Naive thymus-derived CD4-positive, alpha-beta T cell (primary cell): ENCODE measurements around the gene LRFN2. TPM values are rescaled to one million over a fixed set of nuclear protein-coding genes. Genes with fewer than 3 reads are reported as not detected.
A peak's percentile ranks its signal among the peaks of the same experiment; 100 is the strongest.

Source experiments
- ATAC-seq: fragments of 150-1000 bp; cut with Tn5 transposase; 2 replicates; pipeline ENCODE4 v1.10.0; 2021; ENCODE audit warnings: mild to moderate bottlenecking, moderate library complexity
- CTCF ChIA-PET: fragments of 350-600 bp; sonication (Branson Sonifier 250); formaldehyde crosslinking; loops from one replicate; lab custom pipeline; 2021; ENCODE audit warnings: antibody characterized with exemption; lab: Charles Lee
- POLR2A ChIA-PET: fragments of 350-600 bp; sonication (Branson Sonifier 250); formaldehyde crosslinking; loops from one replicate; lab custom pipeline; 2021; ENCODE audit warnings: antibody characterized with exemption, inconsistent platforms; lab: Charles Lee
- DNase-seq, 9 donors: peaks; one replicate each; pipeline versions ENCODE4 v3.0.0 to v3.0.0-alpha.2; 2020 to 2022; ENCODE audit warnings: mixed read lengths in 1 of 9
- H3K27ac ChIP-seq: one replicate; pipeline ENCODE4 v1.7.0; 2013; ENCODE audit warnings: mild to moderate bottlenecking, low read depth, low read length, moderate library complexity
- H3K27me3 ChIP-seq, 2 donors: one replicate each; pipeline ENCODE4 v1.7.0; 2013; ENCODE audit warnings: low read length in 2 of 2, mild to moderate bottlenecking in 2 of 2, moderate library complexity in 2 of 2; ENCODE audit not compliant: control insufficient read depth in 2 of 2, insufficient read depth in 2 of 2
- H3K36me3 ChIP-seq, 3 experiments: 1 replicate in 2 of 3; 2 replicates in 1 of 3; pipeline ENCODE4 v1.7.0; 2013; ENCODE audit warnings: low read length in 3 of 3, mild to moderate bottlenecking in 3 of 3, moderate library complexity in 1 of 3; ENCODE audit not compliant: insufficient read depth in 3 of 3, control insufficient read depth in 2 of 3
- H3K4me1 ChIP-seq, 2 donors: one replicate each; pipeline ENCODE4 v1.7.0; 2013; ENCODE audit warnings: low read length in 2 of 2, mild to moderate bottlenecking in 2 of 2, moderate library complexity in 1 of 2; ENCODE audit not compliant: control insufficient read depth in 2 of 2, insufficient read depth in 2 of 2
- H3K4me3 ChIP-seq: 2 replicates; pipeline ENCODE4 v1.7.0; 2013; ENCODE audit warnings: mild to moderate bottlenecking, low read length
- H3K9me3 ChIP-seq, 3 experiments: 1 replicate in 2 of 3; 2 replicates in 1 of 3; pipeline ENCODE4 v1.7.0; 2013; ENCODE audit warnings: low read length in 3 of 3; ENCODE audit not compliant: control insufficient read depth in 2 of 3
- H3K27ac Mint-ChIP-seq, 9 donors: one replicate each; pipeline ENCODE4 v1.8.0; 2020 to 2022; ENCODE audit warnings: mixed read lengths in 9 of 9, mild to moderate bottlenecking in 8 of 9, moderate library complexity in 5 of 9, inconsistent platforms in 2 of 9
- H3K27me3 Mint-ChIP-seq, 5 donors: one replicate each; pipeline ENCODE4 v1.8.0; 2021 to 2022; ENCODE audit warnings: mixed read lengths in 5 of 5, mild to moderate bottlenecking in 1 of 5
- H3K36me3 Mint-ChIP-seq, 5 donors: one replicate each; pipeline ENCODE4 v1.8.0; 2020 to 2022; ENCODE audit warnings: mixed read lengths in 5 of 5, mild to moderate bottlenecking in 3 of 5, inconsistent platforms in 1 of 5
- H3K4me1 Mint-ChIP-seq, 7 donors: one replicate each; pipeline ENCODE4 v1.8.0; 2020 to 2022; ENCODE audit warnings: mixed read lengths in 7 of 7, mild to moderate bottlenecking in 3 of 7, inconsistent platforms in 1 of 7
- H3K4me3 Mint-ChIP-seq, 10 donors: one replicate each; pipeline ENCODE4 v1.8.0; 2020 to 2022; ENCODE audit warnings: mild to moderate bottlenecking in 10 of 10, mixed read lengths in 10 of 10, moderate library complexity in 6 of 10, inconsistent platforms in 2 of 10
- H3K9me3 Mint-ChIP-seq, 11 donors: one replicate each; pipeline ENCODE4 v1.8.0; 2020 to 2022; ENCODE audit warnings: mixed read lengths in 11 of 11, mild to moderate bottlenecking in 4 of 11, inconsistent platforms in 1 of 11, moderate library complexity in 1 of 11
- intact Hi-C, 2 donors: fragments of 100-400 bp; cut with micrococcal nuclease; formaldehyde crosslinking; loops; one replicate each; pipeline ENCODE4 v1.15.1; 2023
- polyA plus RNA-seq, 2 donors: library from polyadenylated mRNA; unstranded; fragments of 300-500 nt; fragmentation: Illumina TruSeq; gene quantifications; one replicate each; pipeline ENCODE4 v1.2.3, GENCODE V29; 2021
- total RNA-seq, 6 experiments: library from RNA in 5 of 6; stranded (reverse) in 5 of 6; gene quantifications; 1 replicate in 5 of 6; 2 replicates in 1 of 6; pipeline ENCODE4 v1.2.3 and lab custom pipeline; 2021 to 2026

LRFN2 gene
- total and polyA plus RNA-seq, 7 experiments from 2014 or later = 0.13 to 4.6 (median 0.43) TPM; not detected in 2

- peak overlapping the region in 3 of 9 donors; percentile 20 to 81 (median 29) for H3K27ac Mint-ChIP-seq
- ChIA-PET CTCF (no interaction called here), POLR2A (no interaction called here)
- Histone ChIP-seq H3K9me3 (no peaks in the 10 kb centered on the region), H3K36me3 (no peaks in the 10 kb centered on the region), H3K27ac (no peak overlapping the region), H3K27me3 (no peaks in the 10 kb centered on the region), H3K4me3 (no peak overlapping the region), H3K4me1 (no peaks in the 10 kb centered on the region)
- ATAC-seq (no peak), DNase-seq (no peak)
- H3K9me3 Mint-ChIP-seq = peaks cover 0 to 3% (median 0%) of the 10 kb centered on the region in 11 donors
- intact Hi-C loops = no loop called here
- peaks cover 0 to 8% (median 0%) of the 10 kb centered on the region in 7 donors for H3K4me1 Mint-ChIP-seq
- no peak overlapping the region for H3K4me3 Mint-ChIP-seq
- H3K27me3 Mint-ChIP-seq = peaks cover 0 to 9% (median 0%) of the 10 kb centered on the region in 5 donors
- no peaks in the 10 kb centered on the region for H3K36me3 Mint-ChIP-seq
Observed at GRCh38 chr6:40569162-40569910, 17.8 kb downstream of the LRFN2 start.

DNA sequence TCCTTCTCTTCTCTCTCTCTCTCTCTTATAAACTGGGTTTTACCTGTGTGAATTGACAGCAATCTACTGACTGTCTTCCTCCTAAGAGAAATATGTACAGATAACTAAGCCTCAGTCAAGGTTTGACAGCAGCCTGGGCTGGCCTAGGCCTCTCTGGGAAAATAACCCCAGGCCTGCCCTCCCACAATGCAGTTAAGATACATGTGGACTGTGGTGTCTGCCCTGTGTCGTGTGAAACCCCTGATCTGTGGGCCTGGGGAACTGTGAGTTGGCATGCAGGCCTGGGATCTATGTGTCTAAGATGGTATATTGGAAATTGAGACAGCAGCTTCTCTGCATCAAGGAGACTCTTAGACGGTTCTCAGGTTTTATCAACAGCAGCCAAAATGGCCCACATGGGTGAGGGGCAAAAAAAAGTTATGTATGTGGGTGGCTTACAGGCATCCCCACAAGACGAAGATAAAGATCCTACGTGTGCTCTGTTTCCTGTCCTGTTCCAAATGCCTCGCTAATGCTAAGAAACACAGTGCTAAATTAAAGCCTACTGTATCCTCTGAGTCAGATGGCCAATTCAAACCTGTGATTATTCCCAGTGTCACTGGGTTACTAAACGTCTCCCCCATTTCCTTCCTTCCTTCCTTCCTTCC is 19.0 kb downstream of the LRFN2 start:
- H3K36me3 Mint-ChIP-seq = no peaks in the 10 kb centered on the region
- Histone ChIP-seq H3K36me3 (no peaks in the 10 kb centered on the region), H3K4me3 (no peak overlapping the region), H3K9me3 (no peaks in the 10 kb centered on the region), H3K27ac (no peak overlapping the region), H3K27me3 (no peaks in the 10 kb centered on the region), H3K4me1 (no peaks in the 10 kb centered on the region)
- no peak overlapping the region for H3K4me3 Mint-ChIP-seq
- H3K27me3 Mint-ChIP-seq = peaks cover 0 to 8% (median 0%) of the 10 kb centered on the region in 5 donors
- CTCF ChIA-PET = no interaction called here
- H3K4me1 Mint-ChIP-seq = peaks cover 0 to 8% (median 0%) of the 10 kb centered on the region in 7 donors
- POLR2A ChIA-PET = no interaction called here
- ATAC-seq = no peak
- no peak overlapping the region for H3K27ac Mint-ChIP-seq
- DNase-seq = no peak
- peaks cover 0 to 3% (median 0%) of the 10 kb centered on the region in 11 donors for H3K9me3 Mint-ChIP-seq
- intact Hi-C loops = no loop called here

DNA sequence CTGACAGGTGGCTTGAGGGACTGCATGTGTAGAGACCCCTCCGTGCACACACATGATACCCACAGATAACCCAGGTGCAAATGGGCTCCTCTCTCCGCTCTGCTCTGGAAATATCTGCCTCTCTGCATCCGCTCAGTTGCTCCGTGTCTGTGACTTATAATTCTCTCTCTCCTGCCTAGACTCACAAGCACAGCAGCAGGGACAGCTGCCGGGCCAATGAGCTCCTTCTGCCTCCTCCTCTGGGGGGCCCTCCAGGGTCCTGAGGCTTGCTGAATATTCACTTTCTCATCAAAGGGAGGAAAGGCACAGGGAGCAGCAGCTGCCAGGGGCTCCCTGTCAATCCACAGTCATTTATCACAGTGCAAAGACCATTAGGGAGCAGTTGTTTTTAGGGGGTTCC is 24.1 kb downstream of the LRFN2 start:
- Mint-ChIP-seq H3K27me3 (peaks cover 0 to 24% (median 4%) of the 10 kb centered on the region in 5 donors), H3K27ac (peak overlapping the region in 1 of 9 donors; percentile 32), H3K4me3 (no peak overlapping the region), H3K9me3 (peaks cover 0 to 3% (median 0%) of the 10 kb centered on the region in 11 donors), H3K4me1 (peaks cover 0 to 8% (median 0%) of the 10 kb centered on the region in 7 donors), H3K36me3 (no peaks in the 10 kb centered on the region)
- Histone ChIP-seq H3K27ac (no peak overlapping the region), H3K4me3 (no peak overlapping the region), H3K27me3 (no peaks in the 10 kb centered on the region), H3K36me3 (no peaks in the 10 kb centered on the region), H3K4me1 (no peaks in the 10 kb centered on the region), H3K9me3 (no peaks in the 10 kb centered on the region)
- no peak for DNase-seq
- CTCF ChIA-PET = no interaction called here
- ATAC-seq = no peak
- POLR2A ChIA-PET = no interaction called here
- intact Hi-C loops = no loop called here

GRCh38 chr6:40559056-40559455 is 28.1 kb downstream of the LRFN2 start:
- CTCF ChIA-PET = no interaction called here
- ATAC-seq = no peak

GRCh38 chr6:40558102-40558501 is 29.1 kb downstream of the LRFN2 start:
- ChIA-PET POLR2A (no interaction called here), CTCF (no interaction called here)
- Histone ChIP-seq H3K4me3 (no peak overlapping the region), H3K4me1 (no peaks in the 10 kb centered on the region), H3K27ac (no peak overlapping the region), H3K9me3 (no peaks in the 10 kb centered on the region), H3K27me3 (no peaks in the 10 kb centered on the region), H3K36me3 (no peaks in the 10 kb centered on the region)
- Mint-ChIP-seq H3K4me1 (peaks cover 0 to 7% (median 0%) of the 10 kb centered on the region in 7 donors), H3K27ac (no peak overlapping the region), H3K27me3 (peaks cover 0 to 24% (median 6%) of the 10 kb centered on the region in 5 donors), H3K36me3 (no peaks in the 10 kb centered on the region), H3K4me3 (no peak overlapping the region), H3K9me3 (no peaks in the 10 kb centered on the region)
- ATAC-seq (no peak), DNase-seq (no peak)
- intact Hi-C loops = no loop called here

More at GRCh38 chr6:40559056-40559455, 28.1 kb downstream of the LRFN2 start:
- Mint-ChIP-seq H3K27ac (no peak overlapping the region), H3K4me3 (no peak overlapping the region), H3K9me3 (no peaks in the 10 kb centered on the region), H3K4me1 (peaks cover 0 to 7% (median 0%) of the 10 kb centered on the region in 7 donors), H3K36me3 (no peaks in the 10 kb centered on the region), H3K27me3 (peaks cover 0 to 27% (median 3%) of the 10 kb centered on the region in 5 donors)
- no peaks in the 10 kb centered on the region for H3K4me1 ChIP-seq
- H3K9me3 ChIP-seq = no peaks in the 10 kb centered on the region
- no peaks in the 10 kb centered on the region for H3K36me3 ChIP-seq
- no peak overlapping the region for H3K27ac ChIP-seq
- no peak for DNase-seq
- POLR2A ChIA-PET = no interaction called here
- no peaks in the 10 kb centered on the region for H3K27me3 ChIP-seq
- intact Hi-C loops = no loop called here
- H3K4me3 ChIP-seq = no peak overlapping the region

GRCh38 chr6:40556881-40557280 is 30.3 kb downstream of the LRFN2 start:
- ATAC-seq (no peak), DNase-seq (no peak)
- peaks cover 0 to 3% of the 10 kb centered on the region in 2 donors for H3K27me3 ChIP-seq
- no peaks in the 10 kb centered on the region for H3K36me3 ChIP-seq
- Mint-ChIP-seq H3K4me1 (peaks cover 0 to 1% (median 0%) of the 10 kb centered on the region in 7 donors), H3K27ac (peak overlapping the region in 1 of 9 donors; percentile 57), H3K36me3 (no peaks in the 10 kb centered on the region), H3K27me3 (peaks cover 0 to 20% (median 3%) of the 10 kb centered on the region in 5 donors), H3K9me3 (no peaks in the 10 kb centered on the region), H3K4me3 (no peak overlapping the region)
- intact Hi-C loops = no loop called here
- H3K27ac ChIP-seq = no peak overlapping the region
- H3K4me1 ChIP-seq = no peaks in the 10 kb centered on the region
- CTCF ChIA-PET = no interaction called here
- no peak overlapping the region for H3K4me3 ChIP-seq
- H3K9me3 ChIP-seq = no peaks in the 10 kb centered on the region
- POLR2A ChIA-PET = no interaction called here
